K562 (cell line): Measurements from ENCODE around the gene ZNF215. TPM values are rescaled to one million over a fixed set of nuclear protein-coding genes. Genes with fewer than 3 reads are reported as not detected.

Experiments used
- BCOR ChIP-seq: fragments of 450-650 bp; IDR thresholded peaks from 2 replicates; pipeline ENCODE4 v1.6.1; 2016
- CBX1 ChIP-seq: sonication (generic); IDR thresholded peaks from 2 replicates; pipeline ENCODE4 v1.6.1; 2016; ENCODE audit warnings: antibody characterized with exemption, low read depth, mild to moderate bottlenecking
- CHCHD3 ChIP-seq: fragments of 250-450 bp; sonication (Bioruptor Pico); IDR thresholded peaks from 2 replicates; pipeline ENCODE4 v2.1.2; 2022; ENCODE audit warnings: mild to moderate bottlenecking
- FIP1L1 ChIP-seq: fragments of 200-400 bp; formaldehyde crosslinking; IDR thresholded peaks from 2 replicates; pipeline ENCODE4 v1.6.1; 2018; ENCODE audit warnings: mild to moderate bottlenecking, low read depth, low read length; ENCODE audit not compliant: poor library complexity, severe bottlenecking
- FOXO4 ChIP-seq: fragments of 450-650 bp; formaldehyde crosslinking; IDR thresholded peaks from 2 replicates; pipeline ENCODE4 v1.4.0; 2020; ENCODE audit warnings: mild to moderate bottlenecking, moderate library complexity
- KDM4B ChIP-seq, 2 experiments: fragments of 450-650 bp in 1 of 2; sonication (generic) in 1 of 2; IDR thresholded peaks; 2 replicates each; pipeline ENCODE4 v1.6.1; 2016 to 2017; ENCODE audit warnings: borderline replicate concordance in 2 of 2, antibody characterized with exemption in 1 of 2, low read depth in 1 of 2, mild to moderate bottlenecking in 1 of 2
- MAFG ChIP-seq: fragments of 450-650 bp; conservative IDR thresholded peaks from 2 replicates; pipeline ENCODE4 v1.6.1; 2016; ENCODE audit warnings: missing genetic modification characterization, missing compliant biosample characterization
- MEF2D ChIP-seq: conservative IDR thresholded peaks from 2 replicates; pipeline ENCODE4 v1.6.1; 2016; ENCODE audit warnings: low read depth, missing genetic modification characterization, missing compliant biosample characterization
- SETDB1 ChIP-seq: IDR thresholded peaks from one replicate; pipeline ENCODE4 v1.6.1; 2012; ENCODE audit warnings: low read length, control low read depth, inconsistent platforms
- U2AF1 ChIP-seq: fragments of 200-400 bp; formaldehyde crosslinking; optimal IDR thresholded peaks from 2 replicates; pipeline ENCODE3; 2017; ENCODE audit warnings: mild to moderate bottlenecking, low read depth, low read length, moderate library complexity
- ZBTB26 ChIP-seq: fragments of 450-650 bp; formaldehyde crosslinking; IDR thresholded peaks from 2 replicates; pipeline ENCODE4 v1.4.0; 2022; ENCODE audit warnings: missing genetic modification characterization
- ZFP30 ChIP-seq: fragments of 250-450 bp; sonication (Bioruptor Pico); IDR thresholded peaks from 2 replicates; pipeline ENCODE4 v1.8.0; 2022; ENCODE audit warnings: moderate library complexity, mild to moderate bottlenecking, inconsistent platforms, borderline replicate concordance
- ZNF384 ChIP-seq: IDR thresholded peaks from 2 replicates; pipeline ENCODE4 v1.6.1; 2012; ENCODE audit warnings: low read depth, low read length, improper control_type of control experiment
- ZNF395 ChIP-seq: fragments of 200-800 bp; sonication (Bioruptor generic); IDR thresholded peaks from 2 replicates; pipeline ENCODE4 v1.6.1; 2017; ENCODE audit warnings: missing genetic modification characterization, missing compliant biosample characterization
- polyA plus RNA-seq, 8 experiments: library from polyadenylated mRNA; depleted of rRNA in 4 of 8; stranded (reverse) in 5 of 8; unstranded in 3 of 8; fragments of >200 nt; fragmentation: Nextera tagmentation in 2 of 8; fragmentation: Illumina TruSeq in 1 of 8; extraction: Ambion mirVana in 2 of 8; extraction: Trizol in 1 of 8; gene quantifications; 2 replicates each; pipeline versions ENCODE4 v1.2.1 to v1.2.3, GENCODE V29; 2011 to 2014; ENCODE audit warnings: inconsistent platforms in 1 of 8, missing spikeins in 1 of 8
- total RNA-seq, 7 experiments: library from RNA; depleted of rRNA in 6 of 7; stranded (reverse); fragments of >200 nt in 6 of 7; fragmentation: Illumina TruSeq in 2 of 7; extraction: Trizol in 2 of 7; gene quantifications; 2 replicates each; pipeline versions ENCODE4 v1.2.1 to v1.2.3, GENCODE V29; 2011 to 2021; ENCODE audit warnings: low replicate concordance in 1 of 7
- TF ChIP-seq, protein P1 (sequence below): fragments of 450-650 bp; conservative IDR thresholded peaks from 2 replicates; pipeline ENCODE4 v1.6.1; 2016; ENCODE audit warnings: missing genetic modification characterization, low read depth, mild to moderate bottlenecking, control low read depth, missing compliant biosample characterization
- TF ChIP-seq, protein P2 (sequence below): sonication (generic); formaldehyde crosslinking; IDR thresholded peaks from 2 replicates; pipeline ENCODE4 v1.5.0; 2020; ENCODE audit warnings: missing genetic modification reagents
- TF ChIP-seq, protein P3 (sequence below): sonication (generic); formaldehyde crosslinking; IDR thresholded peaks from 2 replicates; pipeline ENCODE4 v1.8.0; 2022; ENCODE audit warnings: mild to moderate bottlenecking, low read depth, missing genetic modification reagents

The ZNF215 gene
- total and polyA plus RNA-seq, 9 of the 15 experiments (the other 6 are each of a cell fraction or from before 2014, with no cell fraction given): 11.2 to 19.1 (median 14.2) TPM

DNA sequence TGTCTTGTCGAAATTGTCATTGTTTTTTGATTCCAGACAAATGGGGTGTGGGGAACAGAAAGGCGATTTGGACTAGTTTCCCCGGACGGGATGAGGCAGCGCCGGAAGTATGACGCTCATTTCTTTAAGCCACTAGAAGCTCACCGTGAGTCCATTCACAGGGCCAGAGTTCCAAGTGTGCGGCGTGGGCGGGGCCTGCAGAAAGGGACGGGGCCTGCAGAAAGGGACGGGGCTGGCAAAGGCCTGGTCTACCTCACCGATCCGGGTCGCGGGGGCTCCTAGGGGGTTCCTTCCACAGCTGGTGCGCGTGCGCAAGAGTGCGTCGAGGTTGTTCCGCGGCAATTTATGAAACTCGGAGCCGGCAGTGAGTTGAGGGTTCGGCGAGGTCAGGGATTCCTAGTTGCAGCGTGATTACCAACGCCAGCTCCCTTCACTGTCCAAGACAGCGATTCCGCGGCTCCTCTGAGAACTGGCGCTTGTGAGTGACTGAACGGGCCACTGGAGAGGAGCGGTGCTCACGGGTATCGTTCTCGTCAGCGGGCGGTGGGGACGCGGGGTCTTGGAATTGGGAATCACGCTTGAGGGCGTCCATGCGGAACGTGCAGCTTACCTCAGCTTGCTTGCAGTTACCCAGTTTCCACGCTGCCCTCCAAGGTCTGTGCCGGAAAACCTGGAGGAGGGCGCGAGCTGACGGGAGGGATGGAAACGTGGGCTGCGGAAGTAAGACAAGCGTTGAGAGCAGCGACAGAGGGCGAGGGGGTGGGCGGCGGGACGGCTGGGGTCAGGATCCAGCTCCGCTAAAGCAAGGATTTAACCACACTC is at the start of gene ZNF215 (continued):
- no peak for TF ChIP-seq U2AF1
- no peak for TF ChIP-seq ZNF384
- TF ChIP-seq MEF2D (tag): no peak
- TF ChIP-seq FIP1L1: no peak
- TF ChIP-seq CHCHD3 (CRISPR knock-in tag): no peak
- TF ChIP-seq, protein P1, sequence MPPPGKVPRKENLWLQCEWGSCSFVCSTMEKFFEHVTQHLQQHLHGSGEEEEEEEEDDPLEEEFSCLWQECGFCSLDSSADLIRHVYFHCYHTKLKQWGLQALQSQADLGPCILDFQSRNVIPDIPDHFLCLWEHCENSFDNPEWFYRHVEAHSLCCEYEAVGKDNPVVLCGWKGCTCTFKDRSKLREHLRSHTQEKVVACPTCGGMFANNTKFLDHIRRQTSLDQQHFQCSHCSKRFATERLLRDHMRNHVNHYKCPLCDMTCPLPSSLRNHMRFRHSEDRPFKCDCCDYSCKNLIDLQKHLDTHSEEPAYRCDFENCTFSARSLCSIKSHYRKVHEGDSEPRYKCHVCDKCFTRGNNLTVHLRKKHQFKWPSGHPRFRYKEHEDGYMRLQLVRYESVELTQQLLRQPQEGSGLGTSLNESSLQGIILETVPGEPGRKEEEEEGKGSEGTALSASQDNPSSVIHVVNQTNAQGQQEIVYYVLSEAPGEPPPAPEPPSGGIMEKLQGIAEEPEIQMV: no peak
- no peak for TF ChIP-seq BCOR
- TF ChIP-seq, protein P2, sequence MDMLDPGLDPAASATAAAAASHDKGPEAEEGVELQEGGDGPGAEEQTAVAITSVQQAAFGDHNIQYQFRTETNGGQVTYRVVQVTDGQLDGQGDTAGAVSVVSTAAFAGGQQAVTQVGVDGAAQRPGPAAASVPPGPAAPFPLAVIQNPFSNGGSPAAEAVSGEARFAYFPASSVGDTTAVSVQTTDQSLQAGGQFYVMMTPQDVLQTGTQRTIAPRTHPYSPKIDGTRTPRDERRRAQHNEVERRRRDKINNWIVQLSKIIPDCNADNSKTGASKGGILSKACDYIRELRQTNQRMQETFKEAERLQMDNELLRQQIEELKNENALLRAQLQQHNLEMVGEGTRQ (CRISPR knock-in tag): no peak
- TF ChIP-seq CBX1: peak; percentile 15; the same call in 1 of the 2 replicates
- TF ChIP-seq, protein P3, sequence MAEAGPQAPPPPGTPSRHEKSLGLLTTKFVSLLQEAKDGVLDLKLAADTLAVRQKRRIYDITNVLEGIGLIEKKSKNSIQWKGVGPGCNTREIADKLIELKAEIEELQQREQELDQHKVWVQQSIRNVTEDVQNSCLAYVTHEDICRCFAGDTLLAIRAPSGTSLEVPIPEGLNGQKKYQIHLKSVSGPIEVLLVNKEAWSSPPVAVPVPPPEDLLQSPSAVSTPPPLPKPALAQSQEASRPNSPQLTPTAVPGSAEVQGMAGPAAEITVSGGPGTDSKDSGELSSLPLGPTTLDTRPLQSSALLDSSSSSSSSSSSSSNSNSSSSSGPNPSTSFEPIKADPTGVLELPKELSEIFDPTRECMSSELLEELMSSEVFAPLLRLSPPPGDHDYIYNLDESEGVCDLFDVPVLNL (CRISPR knock-in tag): no peak
- TF ChIP-seq FOXO4 (CRISPR knock-in tag): no peak
- TF ChIP-seq ZNF395: no peak
- TF ChIP-seq ZFP30 (CRISPR knock-in tag): no peak
- TF ChIP-seq MAFG (tag): no peak
- no peak for TF ChIP-seq ZBTB26 (CRISPR knock-in tag)
- TF ChIP-seq KDM4B (IDR thresholded peaks at IDR 0.05; ENCODE audit: borderline replicate concordance in 2 of 2, low read depth in 1 of 2): no peak
- TF ChIP-seq SETDB1: no peak
